ENCODE measurements around the gene COL23A1.
A peak's percentile ranks its signal among the peaks of the same experiment; 100 is the strongest.

Gene COL23A1

GRCh38 chr5:178204182-178204934 lies 385.8 kb downstream of the COL23A1 start, which contains the start of gene HNRNPAB:
Gene HNRNPAB (plus strand): TSS chr5:178204533. CDS start chr5:178204838, 305 bp downstream.
- peak within 1 kb of the TSS; percentile 98 for H3K4me2 ChIP-seq (ENCODE audit: low read depth, low read length)
- H3K27me3 ChIP-seq (replicated peaks; ENCODE audit: insufficient read depth, low read length): no peaks in the 10 kb centered on the region
- peaks cover 40% of the 10 kb centered on the region for H4K20me1 ChIP-seq (ENCODE audit: insufficient read depth, low read length)
- peaks cover 13% of the 10 kb centered on the region for H3K4me1 ChIP-seq (ENCODE audit: low read length)
- H3K27ac ChIP-seq (ENCODE audit: low read length): peak within 1 kb of the TSS; percentile 72; the same call in 1 of the 2 replicates
- TF ChIP-seq EZH2 (optimal IDR thresholded peaks at IDR 0.05; ENCODE audit: low read depth, low read length): no peak
- no peak for TF ChIP-seq CTCF (IDR thresholded peaks at IDR 0.05; ENCODE audit: low read length)
- TF ChIP-seq EZH2phosphoT487 (IDR thresholded peaks at IDR 0.05; ENCODE audit: low read length): no peak
- peak; percentile 95 for DNase-seq
- peak within 1 kb of the TSS; percentile 97 for H2AFZ ChIP-seq (ENCODE audit: low read length)
- no peaks in the 10 kb centered on the region for H3K9me2 ChIP-seq (replicated peaks; ENCODE audit: insufficient read depth, low read length)
- H3K9ac ChIP-seq (ENCODE audit: low read length): peak within 1 kb of the TSS; percentile 89
- no peaks in the 10 kb centered on the region for H3K9me3 ChIP-seq (replicated peaks; ENCODE audit: insufficient read depth, low read length)
- peaks cover 21% of the 10 kb centered on the region for H3F3A ChIP-seq (ENCODE audit: insufficient read depth, low read length)
- H3K79me2 ChIP-seq (ENCODE audit: low read length): peaks cover 52% of the 10 kb centered on the region
- H3K36me3 ChIP-seq (replicated peaks; ENCODE audit: insufficient read depth, low read length): peaks cover 27% of the 10 kb centered on the region
- H3K4me3 ChIP-seq (ENCODE audit: low read length): peak within 1 kb of the TSS; percentile 89

- H3K27me3 ChIP-seq (replicated peaks; ENCODE audit: insufficient read depth, low read length): no peaks in the 10 kb centered on the region
- TF ChIP-seq CTCF (IDR thresholded peaks at IDR 0.05; ENCODE audit: low read length): no peak
- TF ChIP-seq EZH2 (optimal IDR thresholded peaks at IDR 0.05; ENCODE audit: low read depth, low read length): no peak
- TF ChIP-seq EZH2phosphoT487 (IDR thresholded peaks at IDR 0.05; ENCODE audit: low read length): no peak
- H3K9me2 ChIP-seq (replicated peaks; ENCODE audit: insufficient read depth, low read length): no peaks in the 10 kb centered on the region
- H3K4me3 ChIP-seq (ENCODE audit: low read length): peak overlapping the region; percentile 89
- no peaks in the 10 kb centered on the region for H3K9me3 ChIP-seq (replicated peaks; ENCODE audit: insufficient read depth, low read length)
- H3K79me2 ChIP-seq (ENCODE audit: low read length): peaks cover 46% of the 10 kb centered on the region
- H4K20me1 ChIP-seq (ENCODE audit: insufficient read depth, low read length): peaks cover 35% of the 10 kb centered on the region
- peaks cover 13% of the 10 kb centered on the region for H3K4me1 ChIP-seq (ENCODE audit: low read length)
- H3K27ac ChIP-seq (ENCODE audit: low read length): no peak overlapping the region
- peak overlapping the region; percentile 89 for H3K9ac ChIP-seq (ENCODE audit: low read length)
- peak overlapping the region; percentile 98 for H3K4me2 ChIP-seq (ENCODE audit: low read depth, low read length)
- peak overlapping the region; percentile 97 for H2AFZ ChIP-seq (ENCODE audit: low read length)
- peaks cover 27% of the 10 kb centered on the region for H3K36me3 ChIP-seq (replicated peaks; ENCODE audit: insufficient read depth, low read length)
- peak; percentile 23 for DNase-seq
- H3F3A ChIP-seq (ENCODE audit: insufficient read depth, low read length): peaks cover 21% of the 10 kb centered on the region
Measured at GRCh38 chr5:178203670-178204181, 386.5 kb downstream of the COL23A1 start.

GRCh38 chr5:178202541-178202940 lies 387.7 kb downstream of the COL23A1 start:
- Histone ChIP-seq H4K20me1 (ENCODE audit: insufficient read depth, low read length) (peaks cover 23% of the 10 kb centered on the region), H3F3A (ENCODE audit: insufficient read depth, low read length) (peaks cover 19% of the 10 kb centered on the region), H3K9ac (ENCODE audit: low read length) (no peak overlapping the region), H2AFZ (ENCODE audit: low read length) (no peak overlapping the region), H3K4me2 (ENCODE audit: low read depth, low read length) (no peak overlapping the region), H3K4me1 (ENCODE audit: low read length) (peaks cover 10% of the 10 kb centered on the region), H3K27ac (ENCODE audit: low read length) (no peak overlapping the region), H3K4me3 (ENCODE audit: low read length) (no peak overlapping the region), H3K27me3 (replicated peaks; ENCODE audit: insufficient read depth, low read length) (no peaks in the 10 kb centered on the region), H3K9me2 (replicated peaks; ENCODE audit: insufficient read depth, low read length) (no peaks in the 10 kb centered on the region), H3K9me3 (replicated peaks; ENCODE audit: insufficient read depth, low read length) (no peaks in the 10 kb centered on the region), H3K79me2 (ENCODE audit: low read length) (peaks cover 34% of the 10 kb centered on the region), H3K36me3 (replicated peaks; ENCODE audit: insufficient read depth, low read length) (peaks cover 19% of the 10 kb centered on the region)
- DNase-seq: no peak
- no peak for TF ChIP-seq CTCF (IDR thresholded peaks at IDR 0.05; ENCODE audit: low read length)
- TF ChIP-seq EZH2phosphoT487 (IDR thresholded peaks at IDR 0.05; ENCODE audit: low read length): no peak
- TF ChIP-seq EZH2 (optimal IDR thresholded peaks at IDR 0.05; ENCODE audit: low read depth, low read length): no peak

Data from MM.1S (cell line).